GM23248 (cell line): ENCODE data around the gene CEBPB. TPM values are rescaled to one million over a fixed set of nuclear protein-coding genes. Genes with fewer than 3 reads are reported as not detected.

Source experiments
- DNase-seq: peaks from one replicate; pipeline ENCODE4 v3.0.0-alpha.2; 2015
- H2AFZ ChIP-seq: fragments of 200-600 bp; sonication (generic); 2 replicates; pipeline ENCODE4 v1.6.1; 2016; ENCODE audit warnings: antibody characterized with exemption
- H3F3A ChIP-seq: fragments of 200-600 bp; sonication (generic); 2 replicates; pipeline ENCODE4 v1.6.1; 2016; ENCODE audit warnings: mild to moderate bottlenecking, antibody characterized with exemption, mixed run types; ENCODE audit not compliant: insufficient read depth
- H3K27ac ChIP-seq: fragments of 200-600 bp; sonication (generic); 2 replicates; pipeline ENCODE4 v1.5.1; 2016; ENCODE audit warnings: mild to moderate bottlenecking
- H3K27me3 ChIP-seq: fragments of 200-600 bp; sonication (generic); replicated peaks from 2 replicates; pipeline ENCODE4 v1.6.1; 2016; ENCODE audit warnings: mild to moderate bottlenecking; ENCODE audit not compliant: insufficient read depth
- H3K36me3 ChIP-seq: fragments of 200-600 bp; sonication (generic); 2 replicates; pipeline ENCODE4 v1.6.1; 2016; ENCODE audit warnings: low read depth, mild to moderate bottlenecking
- H3K4me1 ChIP-seq: fragments of 200-600 bp; sonication (generic); 2 replicates; pipeline ENCODE4 v1.6.1; 2016; ENCODE audit warnings: mild to moderate bottlenecking; ENCODE audit not compliant: insufficient read depth
- H3K4me2 ChIP-seq: fragments of 200-600 bp; sonication (generic); one replicate; pipeline ENCODE4 v1.6.1; 2016; ENCODE audit warnings: mild to moderate bottlenecking; ENCODE audit not compliant: unreplicated experiment
- H3K4me3 ChIP-seq: fragments of 200-600 bp; sonication (generic); 2 replicates; pipeline ENCODE4 v1.5.1; 2016; ENCODE audit warnings: mild to moderate bottlenecking
- H3K79me2 ChIP-seq: fragments of 200-600 bp; sonication (generic); 2 replicates; pipeline ENCODE4 v1.6.1; 2016; ENCODE audit warnings: mild to moderate bottlenecking; ENCODE audit not compliant: insufficient read depth
- H3K9ac ChIP-seq: fragments of 200-600 bp; sonication (generic); 2 replicates; pipeline ENCODE4 v1.6.1; 2016; ENCODE audit warnings: mild to moderate bottlenecking
- H3K9me2 ChIP-seq: fragments of 200-600 bp; sonication (generic); 2 replicates; pipeline ENCODE4 v1.6.1; 2016; ENCODE audit warnings: mixed run types, mild to moderate bottlenecking, moderate library complexity; ENCODE audit not compliant: insufficient read depth
- H3K9me3 ChIP-seq: fragments of 200-600 bp; sonication (generic); one replicate; pipeline ENCODE4 v1.6.1; 2017; ENCODE audit warnings: low read depth
- H4K20me1 ChIP-seq: fragments of 200-600 bp; sonication (generic); 2 replicates; pipeline ENCODE4 v1.6.0; 2016; ENCODE audit not compliant: insufficient read depth
- EZH2 ChIP-seq: fragments of 200-600 bp; sonication (generic); IDR thresholded peaks from 2 replicates; pipeline ENCODE4 v1.6.1; 2018; ENCODE audit warnings: antibody characterized with exemption, mild to moderate bottlenecking; ENCODE audit not compliant: insufficient read depth, poor library complexity, severe bottlenecking
- EZH2phosphoT487 ChIP-seq: fragments of 200-600 bp; sonication (generic); IDR thresholded peaks from 2 replicates; pipeline ENCODE4 v1.6.1; 2018; ENCODE audit warnings: antibody characterized with exemption, moderate library complexity, mild to moderate bottlenecking, low read depth; ENCODE audit not compliant: insufficient read depth
- WGBS, 2 experiments: methylation state at CpG; one replicate each; pipeline ENCODE4 v1.1.6; 2015 to 2017; ENCODE audit warnings: low lambda C conversion rate in 2 of 2, low coverage in 1 of 2; ENCODE audit errors: missing lambda C conversion rate in 2 of 2; 5-methylcytosine and 5-hydroxymethylcytosine counted together
- in situ Hi-C: fragments of 300-500 bp; cut with MboI; formaldehyde crosslinking; loops from 2 replicates; pipeline ENCODE4 v1.15.0; 2020
- polyA plus RNA-seq: library from polyadenylated mRNA; unstranded; fragments of >200 nt; fragmentation: Nextera tagmentation; extraction: Ambion mirVana; gene quantifications from 2 replicates; pipeline ENCODE4 v1.2.1, GENCODE V29; 2016
- total RNA-seq: library from RNA; depleted of rRNA; stranded (reverse); fragments of >200 nt; shearing (Covaris generic); gene quantifications from 2 replicates; pipeline ENCODE4 v1.2.3, GENCODE V29; 2014

Gene CEBPB
- total and polyA plus RNA-seq, 2 experiments from 2014 or later = 47.1 to 73.8 TPM

DNA sequence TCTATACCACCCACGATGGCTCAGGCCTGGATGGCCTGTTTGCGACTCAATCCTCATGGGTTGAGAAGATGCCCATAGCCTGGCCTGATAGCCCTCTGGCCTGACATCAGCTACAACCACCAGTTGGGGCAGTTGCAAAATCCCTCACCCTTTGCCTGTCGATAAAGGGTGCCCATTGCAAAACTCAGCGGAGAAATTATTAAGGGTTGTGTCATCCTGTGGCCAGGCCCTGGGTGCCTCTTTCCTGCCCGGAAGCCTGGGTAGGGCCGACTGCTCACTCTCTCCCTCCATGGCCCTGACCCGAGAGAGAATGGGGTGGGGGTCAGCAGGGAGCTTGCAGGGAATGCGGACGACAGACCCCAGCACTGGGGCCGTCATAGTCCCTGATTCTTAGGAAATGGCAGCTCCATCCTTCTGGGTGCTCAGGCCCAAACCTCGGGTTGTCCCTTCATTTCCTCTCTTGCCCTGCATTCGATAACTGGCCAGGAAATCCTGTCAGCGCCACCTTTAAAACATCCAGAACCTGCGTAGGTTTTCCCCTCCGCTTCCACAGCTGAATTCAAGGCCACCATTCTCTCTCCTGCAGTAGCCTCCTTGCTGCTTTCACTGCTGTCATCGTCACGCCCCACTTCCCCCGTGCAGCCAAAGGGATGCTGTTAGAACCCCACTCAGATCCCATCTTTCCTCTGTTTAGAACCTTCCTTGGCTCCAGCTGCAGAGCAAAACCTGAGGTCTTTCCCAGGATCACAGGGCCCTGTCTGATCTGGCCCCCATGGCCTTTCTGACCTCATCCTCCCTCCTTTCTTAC is 31.1 kb downstream of the CEBPB start:
- Histone ChIP-seq H3K79me2 (no peaks in the 10 kb centered on the region), H3K27ac (no peak overlapping the region), H3K9me2 (no peaks in the 10 kb centered on the region), H3K4me1 (peaks cover 26% of the 10 kb centered on the region), H3F3A (peaks cover 25% of the 10 kb centered on the region), H3K4me3 (no peak overlapping the region), H3K4me2 (no peak overlapping the region), H4K20me1 (no peaks in the 10 kb centered on the region), H3K27me3 (no peaks in the 10 kb centered on the region), H2AFZ (no peak overlapping the region), H3K9me3 (no peaks in the 10 kb centered on the region), H3K9ac (no peak overlapping the region), H3K36me3 (no peaks in the 10 kb centered on the region)
- 93 to 96% methylated on average over 18 of the region's 18 CpGs for WGBS, 2 experiments
- peak; percentile 49 for DNase-seq
- in situ Hi-C loops = no loop called here
- no peak for TF ChIP-seq EZH2phosphoT487
- no peak for TF ChIP-seq EZH2

DNA sequence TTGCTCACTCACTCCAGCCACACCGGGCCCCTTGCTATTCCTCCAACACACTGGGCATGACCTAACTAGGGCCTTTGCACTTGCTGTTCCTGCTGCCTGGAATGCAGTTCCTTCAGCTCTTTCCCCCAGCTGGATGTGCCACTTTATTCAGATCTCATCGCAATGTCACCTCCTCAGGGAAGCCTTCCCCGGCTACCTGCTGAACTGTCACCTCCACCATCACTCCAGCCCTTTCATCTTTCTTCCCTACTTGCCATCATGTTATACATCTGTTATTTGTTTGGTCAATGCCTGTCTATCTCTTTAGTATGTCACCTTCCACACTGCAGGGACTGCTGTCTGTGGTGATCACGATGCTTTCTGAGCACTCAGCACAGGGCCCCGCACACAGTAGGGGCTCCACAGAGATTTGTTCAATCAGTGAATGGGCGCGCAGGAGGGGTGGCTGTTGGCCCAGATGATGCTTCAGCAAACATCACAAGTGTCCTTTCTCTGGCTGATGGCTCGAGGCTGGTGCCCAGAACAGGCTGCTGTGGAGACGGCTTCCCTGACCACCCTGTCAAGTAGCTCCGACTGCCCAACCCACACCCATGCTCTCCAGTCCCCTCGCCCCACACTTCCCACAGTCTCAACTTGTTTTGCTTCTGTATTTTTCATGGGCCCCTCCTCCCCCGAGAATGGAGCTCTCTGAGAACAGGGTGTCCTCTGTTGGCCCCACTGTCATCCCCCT is 31.8 kb downstream of the CEBPB start:
- Histone ChIP-seq H3K27me3 (no peaks in the 10 kb centered on the region), H3K79me2 (no peaks in the 10 kb centered on the region), H3K9me2 (no peaks in the 10 kb centered on the region), H3K9me3 (no peaks in the 10 kb centered on the region), H3K4me3 (no peak overlapping the region), H3F3A (peaks cover 25% of the 10 kb centered on the region), H3K4me1 (peaks cover 33% of the 10 kb centered on the region), H4K20me1 (no peaks in the 10 kb centered on the region), H3K4me2 (no peak overlapping the region), H3K9ac (no peak overlapping the region), H3K36me3 (no peaks in the 10 kb centered on the region), H2AFZ (no peak overlapping the region), H3K27ac (no peak overlapping the region)
- 79 to 85% methylated on average over 12 of the region's 12 CpGs for WGBS, 2 experiments
- DNase-seq = no peak
- no peak for TF ChIP-seq EZH2
- TF ChIP-seq EZH2phosphoT487 = no peak
- in situ Hi-C loops = no loop called here

DNA sequence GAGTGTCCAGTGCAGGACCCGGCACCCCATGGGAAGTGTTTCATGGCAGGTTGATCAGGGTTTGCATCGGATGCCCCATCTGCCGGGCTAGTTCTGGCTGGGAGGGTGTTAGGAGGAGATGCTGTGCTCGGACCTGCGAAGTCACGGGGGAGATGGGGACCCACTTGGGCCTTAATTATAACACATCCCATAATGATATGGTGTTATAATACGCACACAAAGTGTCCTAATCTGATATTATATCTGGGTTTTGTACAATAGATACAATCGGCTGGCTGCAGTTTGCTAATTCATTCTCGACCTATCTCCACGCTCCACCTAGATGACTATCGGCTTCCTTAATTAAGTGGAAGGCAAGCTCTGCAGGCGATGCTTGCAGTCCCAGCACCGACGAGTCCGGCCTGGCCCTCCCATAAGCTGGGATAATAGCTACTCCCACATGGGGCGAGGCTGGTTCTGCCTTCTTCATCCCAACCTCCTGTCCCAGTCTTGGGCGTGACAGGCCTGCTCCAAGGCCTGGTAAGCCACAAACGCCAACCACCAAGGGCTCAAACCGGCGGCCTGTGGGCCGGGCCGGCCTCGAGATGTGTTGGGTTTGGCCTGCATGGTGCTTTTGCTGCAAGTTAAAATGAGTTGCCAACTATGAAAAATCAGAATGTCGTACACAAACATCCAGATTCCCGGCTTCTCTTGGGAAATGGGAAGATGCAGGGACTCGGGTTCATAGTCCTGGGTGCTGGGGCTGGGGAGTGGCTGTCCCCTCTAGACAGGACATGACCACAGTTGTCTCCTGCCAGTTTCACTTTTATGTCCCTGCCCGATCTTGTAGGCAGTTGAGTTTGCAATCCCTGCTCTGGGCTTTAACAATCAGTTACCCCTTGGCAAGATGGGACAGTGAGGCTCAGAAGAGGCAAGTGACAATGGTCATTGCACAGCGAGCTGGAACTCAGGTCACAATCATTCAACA is 32.7 kb downstream of the CEBPB start:
- in situ Hi-C loops = no loop called here
- 60 to 63% methylated on average over 28 of the region's 28 CpGs for WGBS, 2 experiments
- Histone ChIP-seq H3F3A (peaks cover 25% of the 10 kb centered on the region), H3K4me1 (peaks cover 36% of the 10 kb centered on the region), H3K27ac (no peak overlapping the region; the same call in 1 of the 2 replicates), H3K4me3 (no peak overlapping the region), H3K79me2 (no peaks in the 10 kb centered on the region), H2AFZ (no peak overlapping the region), H3K9ac (no peak overlapping the region), H4K20me1 (no peaks in the 10 kb centered on the region), H3K9me3 (no peaks in the 10 kb centered on the region), H3K4me2 (no peak overlapping the region), H3K9me2 (no peaks in the 10 kb centered on the region), H3K27me3 (no peaks in the 10 kb centered on the region), H3K36me3 (no peaks in the 10 kb centered on the region)
- peak; percentile 17 for DNase-seq
- TF ChIP-seq EZH2 = no peak
- no peak for TF ChIP-seq EZH2phosphoT487

DNA sequence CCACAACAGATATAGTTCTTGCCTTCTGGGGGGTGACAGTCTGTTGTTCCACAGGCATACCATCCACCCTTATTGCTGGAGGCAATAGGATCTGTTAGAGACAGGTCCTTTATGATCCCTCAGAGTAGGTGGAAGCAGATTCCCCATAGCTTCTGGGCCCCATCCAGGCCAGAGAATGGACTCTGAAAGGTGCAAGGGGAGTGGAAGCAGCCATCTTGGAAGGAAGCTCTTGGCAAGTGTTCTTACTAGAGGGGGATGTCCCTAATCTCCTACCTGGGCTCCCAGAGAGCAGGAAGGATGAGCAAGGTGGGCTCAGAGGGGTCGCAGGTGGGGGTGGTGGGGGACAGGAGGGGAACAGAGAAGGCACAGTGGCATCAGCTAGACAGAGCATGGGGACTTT is 33.4 kb downstream of the CEBPB start:
- peaks cover 25% of the 10 kb centered on the region for H3F3A ChIP-seq
- no peaks in the 10 kb centered on the region for H3K36me3 ChIP-seq
- no peak overlapping the region for H2AFZ ChIP-seq
- H3K27ac ChIP-seq = peak overlapping the region; percentile 76
- WGBS, 2 experiments = 95% methylated on average over 1 of the region's 1 CpG; no CpG with 5 or more reads in 1 of the 2 experiments
- TF ChIP-seq EZH2phosphoT487 (no peak), EZH2 (no peak)
- H3K9ac ChIP-seq = no peak overlapping the region
- no peaks in the 10 kb centered on the region for H3K9me2 ChIP-seq
- H3K4me1 ChIP-seq = peaks cover 36% of the 10 kb centered on the region
- no peak overlapping the region for H3K4me2 ChIP-seq
- no peaks in the 10 kb centered on the region for H3K79me2 ChIP-seq
- H3K27me3 ChIP-seq = no peaks in the 10 kb centered on the region
- H4K20me1 ChIP-seq = no peaks in the 10 kb centered on the region
- no peaks in the 10 kb centered on the region for H3K9me3 ChIP-seq
- no peak for DNase-seq
- no peak overlapping the region for H3K4me3 ChIP-seq
- in situ Hi-C loops = no loop called here
